H1 (cell line): ENCODE results near the gene TTC23. TPM values are rescaled to one million over a fixed set of nuclear protein-coding genes. Genes with fewer than 3 reads are reported as not detected.

Source experiments
- CTCF ChIA-PET: fragments of 300-600 bp; sonication (Branson Sonifier 250); formaldehyde crosslinking; loops from one replicate; lab custom pipeline; 2021; ENCODE audit not compliant: partially characterized antibody; lab: Charles Lee
- POLR2A ChIA-PET: fragments of 300-600 bp; sonication (Branson Sonifier 250); formaldehyde crosslinking; loops from one replicate; lab custom pipeline; 2021; ENCODE audit warnings: inconsistent platforms; ENCODE audit not compliant: partially characterized antibody; lab: Charles Lee
- DNase-seq, 2 experiments: peaks; one replicate each; pipeline versions ENCODE4 v3.0.0 to v3.0.0-alpha.2; 2010 to 2022; ENCODE audit warnings: low spot score in 2 of 2, low read depth in 1 of 2, mixed read lengths in 1 of 2
- FAIRE-seq: peaks from 2 replicates; lab custom pipeline; 2011; peaks lifted over from hg19 to GRCh38; lab: Jason Lieb, UNC
- H2AFZ ChIP-seq: 2 replicates; pipeline ENCODE4 v1.8.1; 2012; ENCODE audit warnings: low read length, inconsistent platforms
- H2AK5ac ChIP-seq: 2 replicates; pipeline ENCODE4 v1.6.1; 2013; ENCODE audit warnings: low read depth, low read length
- H2BK120ac ChIP-seq: replicated peaks from 2 replicates; pipeline ENCODE3; 2013; ENCODE audit warnings: low read depth, low read length, inconsistent platforms
- H2BK12ac ChIP-seq: 2 replicates; pipeline ENCODE4 v1.6.1; 2013; ENCODE audit warnings: low read depth, low read length
- H2BK15ac ChIP-seq: 2 replicates; pipeline ENCODE4 v1.6.1; 2013; ENCODE audit warnings: low read length
- H2BK20ac ChIP-seq: 2 replicates; pipeline ENCODE4 v1.6.1; 2013; ENCODE audit warnings: low read length
- H2BK5ac ChIP-seq: 2 replicates; pipeline ENCODE4 v1.6.1; 2013; ENCODE audit warnings: low read depth, low read length
- H3K14ac ChIP-seq: 2 replicates; pipeline ENCODE4 v1.6.1; 2013; ENCODE audit warnings: inconsistent platforms; ENCODE audit not compliant: insufficient read length
- H3K18ac ChIP-seq: 2 replicates; pipeline ENCODE4 v1.6.1; 2013; ENCODE audit warnings: low read length; ENCODE audit errors: extremely low read depth
- H3K23ac ChIP-seq: 2 replicates; pipeline ENCODE4 v1.6.1; 2013; ENCODE audit warnings: inconsistent platforms; ENCODE audit not compliant: insufficient read length
- H3K23me2 ChIP-seq: 2 replicates; pipeline ENCODE4 v1.6.1; 2013; ENCODE audit warnings: low read depth, low read length
- H3K27ac ChIP-seq: 2 replicates; pipeline ENCODE4 v1.6.1; 2011; ENCODE audit warnings: low read depth, low read length, inconsistent platforms
- H3K27me3 ChIP-seq, 4 experiments: replicated peaks in 1 of 4; 1 replicate in 1 of 4; 2 replicates in 3 of 4; pipeline versions ENCODE4 v1.6.1 to v1.8.1; 2011 to 2013; ENCODE audit warnings: low read length in 3 of 4, mild to moderate bottlenecking in 3 of 4, inconsistent platforms in 2 of 4, mixed read lengths in 2 of 4, moderate library complexity in 1 of 4; ENCODE audit not compliant: control insufficient read depth in 3 of 4, insufficient read depth in 3 of 4; ENCODE audit errors: extremely low read depth in 1 of 4
- H3K36me3 ChIP-seq, 4 experiments: 2 replicates each; pipeline versions ENCODE4 v1.6.1 to v1.8.1; 2011 to 2013; ENCODE audit warnings: mild to moderate bottlenecking in 4 of 4, low read length in 3 of 4, moderate library complexity in 2 of 4, control low read depth in 1 of 4, inconsistent platforms in 1 of 4; ENCODE audit not compliant: insufficient read depth in 4 of 4, control insufficient read depth in 2 of 4
- H3K4ac ChIP-seq: replicated peaks from 2 replicates; pipeline ENCODE3; 2013; ENCODE audit warnings: low read length, low read depth, mixed read lengths, inconsistent platforms; ENCODE audit not compliant: insufficient read length
- H3K4me1 ChIP-seq, 4 experiments: replicated peaks in 1 of 4; 1 replicate in 1 of 4; 2 replicates in 3 of 4; pipeline versions ENCODE4 v1.6.1 to v1.8.1; 2011 to 2013; ENCODE audit warnings: low read length in 3 of 4, inconsistent platforms in 2 of 4, mixed read lengths in 1 of 4; ENCODE audit not compliant: insufficient read depth in 4 of 4, control insufficient read depth in 3 of 4
- H3K4me2 ChIP-seq, 2 experiments: 2 replicates each; pipeline versions ENCODE4 v1.6.1 to v1.8.1; 2011 to 2013; ENCODE audit warnings: low read depth in 2 of 2, low read length in 2 of 2, control low read depth in 1 of 2, inconsistent platforms in 1 of 2, mild to moderate bottlenecking in 1 of 2; ENCODE audit not compliant: insufficient read depth in 1 of 2
- H3K4me3 ChIP-seq, 4 experiments: fragments of 200-600, 300-600 bp in 1 of 4; sonication (generic), shearing (Covaris generic), sonication (Bioruptor Twin) in 1 of 4; 2 replicates each; pipeline versions ENCODE4 v1.5.1 to v1.8.1; 2011 to 2016; ENCODE audit warnings: low read length in 4 of 4, low read depth in 3 of 4, control low read depth in 2 of 4, inconsistent platforms in 2 of 4, mild to moderate bottlenecking in 2 of 4, mixed read lengths in 1 of 4, moderate library complexity in 1 of 4; ENCODE audit not compliant: insufficient read depth in 2 of 4; ENCODE audit errors: extremely low read depth in 1 of 4
- H3K56ac ChIP-seq: replicated peaks from 2 replicates; pipeline ENCODE3; 2013; ENCODE audit warnings: low read depth, mild to moderate bottlenecking, mixed read lengths, low read length, inconsistent platforms; ENCODE audit not compliant: insufficient read length
- H3K79me1 ChIP-seq: 2 replicates; pipeline ENCODE4 v1.6.1; 2013; ENCODE audit warnings: low read depth, low read length, control low read depth
- H3K79me2 ChIP-seq, 2 experiments: 2 replicates each; pipeline versions ENCODE4 v1.6.1 to v1.8.1; 2012 to 2013; ENCODE audit warnings: low read length in 2 of 2, mild to moderate bottlenecking in 2 of 2, inconsistent platforms in 1 of 2; ENCODE audit not compliant: insufficient read depth in 2 of 2, control insufficient read depth in 1 of 2
- H3K9ac ChIP-seq, 4 experiments: replicated peaks in 1 of 4; 1 replicate in 1 of 4; 2 replicates in 3 of 4; pipeline versions ENCODE4 v1.6.1 to v1.8.1; 2011 to 2013; ENCODE audit warnings: low read depth in 3 of 4, low read length in 3 of 4, control low read depth in 2 of 4, mild to moderate bottlenecking in 2 of 4, moderate library complexity in 2 of 4, inconsistent platforms in 1 of 4; ENCODE audit errors: extremely low read depth in 1 of 4
- H3K9me3 ChIP-seq, 2 experiments: 2 replicates each; pipeline versions ENCODE4 v1.6.1 to v1.8.1; 2012 to 2013; ENCODE audit warnings: mild to moderate bottlenecking in 2 of 2, moderate library complexity in 2 of 2, control low read depth in 1 of 2, inconsistent platforms in 1 of 2, low read depth in 1 of 2, low read length in 1 of 2, mixed read lengths in 1 of 2; ENCODE audit not compliant: insufficient read depth in 2 of 2
- H4K20me1 ChIP-seq, 2 experiments: replicated peaks in 1 of 2; 2 replicates each; pipeline versions ENCODE3 to v1.8.1; 2011 to 2013; ENCODE audit warnings: inconsistent platforms in 2 of 2, low read length in 2 of 2, mild to moderate bottlenecking in 1 of 2; ENCODE audit not compliant: insufficient read depth in 2 of 2, control insufficient read depth in 1 of 2
- H4K5ac ChIP-seq: 2 replicates; pipeline ENCODE4 v1.6.1; 2013; ENCODE audit warnings: low read length, low read depth, mixed read lengths, inconsistent platforms; ENCODE audit not compliant: insufficient read length
- H4K8ac ChIP-seq: 2 replicates; pipeline ENCODE4 v1.8.0; 2013; ENCODE audit warnings: mild to moderate bottlenecking, moderate library complexity, low read length, inconsistent platforms; ENCODE audit not compliant: insufficient read depth; ENCODE audit errors: extremely low read depth
- H4K91ac ChIP-seq: replicated peaks from 2 replicates; pipeline ENCODE3; 2013; ENCODE audit warnings: low read length, mixed read lengths, inconsistent platforms; ENCODE audit not compliant: insufficient read length
- ASH2L ChIP-seq: fragments of 200-600, 300-600 bp; sonication (generic); IDR thresholded peaks from one replicate; pipeline ENCODE4 v1.7.1; 2017; ENCODE audit warnings: low read length
- CHD1 ChIP-seq: IDR thresholded peaks from 2 replicates; pipeline ENCODE4 v1.6.1; 2012; ENCODE audit warnings: low read depth, low read length, improper control_type of control experiment
- EP300 ChIP-seq, 2 experiments: IDR thresholded peaks; 1 replicate in 1 of 2; 2 replicates in 1 of 2; pipeline ENCODE4 v1.6.1; 2011 to 2012; ENCODE audit warnings: low read depth in 2 of 2, low read length in 2 of 2, mild to moderate bottlenecking in 2 of 2, borderline replicate concordance in 1 of 2, inconsistent platforms in 1 of 2, moderate library complexity in 1 of 2
- GTF2F1 ChIP-seq: IDR thresholded peaks from 2 replicates; pipeline ENCODE4 v1.6.1; 2012; ENCODE audit warnings: low read depth, low read length, improper control_type of control experiment, borderline replicate concordance
- JUND ChIP-seq: IDR thresholded peaks from 2 replicates; pipeline ENCODE4 v1.6.1; 2011; ENCODE audit warnings: mild to moderate bottlenecking, improper control_type of control experiment, low read length
- MAFK ChIP-seq: IDR thresholded peaks from 2 replicates; pipeline ENCODE4 v1.6.1; 2012; ENCODE audit warnings: low read depth, mild to moderate bottlenecking, improper control_type of control experiment, low read length
- PHF8 ChIP-seq: fragments of 200-600 bp; sonication (generic); conservative IDR thresholded peaks from 2 replicates; pipeline ENCODE4 v1.7.1; 2012; ENCODE audit warnings: low read depth, mild to moderate bottlenecking, inconsistent platforms, low read length, moderate library complexity
- TBP ChIP-seq: IDR thresholded peaks from 2 replicates; pipeline ENCODE4 v1.6.1; 2011; ENCODE audit warnings: low read depth, low read length, improper control_type of control experiment
- YY1 ChIP-seq: IDR thresholded peaks from 2 replicates; pipeline ENCODE4 v1.6.1; 2011; ENCODE audit warnings: low read depth, mild to moderate bottlenecking, low read length
- WGBS, 2 experiments: shearing (Covaris generic) in 1 of 2; methylation state at CpG; one replicate each; pipeline versions ENCODE4 v1.1.6 to v1.1.7; 2013 to 2015; ENCODE audit warnings: low lambda C conversion rate in 2 of 2, mixed read lengths in 2 of 2, inconsistent platforms in 1 of 2, low coverage in 1 of 2, missing lambda C conversion rate in 1 of 2; ENCODE audit not compliant: insufficient replicate concordance in 2 of 2, insufficient coverage in 1 of 2, insufficient read length in 1 of 2; ENCODE audit errors: extremely low coverage in 1 of 2, missing lambda C conversion rate in 1 of 2; 5-methylcytosine and 5-hydroxymethylcytosine counted together
- polyA plus RNA-seq, 7 experiments: library from polyadenylated mRNA; depleted of rRNA in 3 of 7; stranded (reverse) in 5 of 7; unstranded in 2 of 7; fragments of >200 nt in 5 of 7; fragments of 200-250 nt in 2 of 7; gene quantifications; 1 replicate in 5 of 7; 2 replicates in 1 of 7; 4 replicates in 1 of 7; pipeline versions ENCODE4 v1.2.1 to v1.2.3, GENCODE V29; 2011 to 2013; ENCODE audit warnings: missing spikeins in 2 of 7, mixed read lengths in 2 of 7
- total RNA-seq: library from RNA; stranded (reverse); fragmentation: NEBNext Ultra II Directional; extraction: Animal tissue kit (Norgen Biotek cat#: 25700); gene quantifications from 2 replicates; pipeline ENCODE4 v1.2.1, GENCODE V29; 2021
- TF ChIP-seq, protein P1 (sequence below): IDR thresholded peaks from 2 replicates; pipeline ENCODE4 v1.6.1; 2012; ENCODE audit warnings: low read length, inconsistent platforms
- TF ChIP-seq, protein P2 (sequence below): IDR thresholded peaks from 2 replicates; pipeline ENCODE4 v1.6.1; 2011; ENCODE audit warnings: low read depth, mild to moderate bottlenecking, low read length; ENCODE audit not compliant: insufficient read depth

TTC23 gene
- total and polyA plus RNA-seq, 2 of the 8 experiments (the other 6 are each of a cell fraction or from before 2014, with no cell fraction given) = 4.8 to 23.0 TPM

DNA sequence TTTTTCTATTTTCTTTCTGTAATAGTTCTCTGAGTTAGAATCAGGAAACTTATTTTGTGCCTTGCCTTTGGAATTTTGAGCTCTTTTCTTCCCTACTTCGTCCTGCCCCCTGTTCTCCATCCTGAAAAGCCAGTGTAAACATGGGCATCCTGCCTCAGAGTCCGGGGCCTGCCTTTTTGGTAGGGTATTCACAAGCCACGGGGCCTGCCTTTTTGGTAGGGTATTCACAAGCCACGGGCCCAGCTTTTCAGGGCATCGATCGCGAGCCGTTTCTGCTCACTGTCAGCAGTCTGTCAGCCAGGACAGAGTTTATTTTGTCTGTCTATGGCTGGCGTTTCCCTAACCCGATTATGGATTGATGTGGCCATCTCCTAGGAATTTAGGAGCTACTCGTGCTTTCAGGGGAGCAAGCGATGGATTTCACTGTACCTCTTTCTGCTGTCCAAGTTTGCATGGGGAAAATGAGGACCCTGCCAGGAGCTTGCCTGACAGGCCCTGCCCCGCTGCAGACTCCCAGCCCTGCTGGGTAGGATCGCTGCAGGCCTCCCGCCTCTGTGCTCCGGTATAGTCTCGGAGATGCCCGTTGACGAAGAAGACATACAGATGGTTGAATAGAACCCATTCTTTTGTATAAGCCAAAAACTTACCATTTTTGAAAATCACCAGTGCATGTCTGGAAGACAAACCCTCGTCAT, 131.7 kb downstream of the TTC23 start:
- H3K9ac ChIP-seq = no peak overlapping the region
- H3K4me2 ChIP-seq = no peak overlapping the region
- no peaks in the 10 kb centered on the region for H3K36me3 ChIP-seq
- H3K18ac ChIP-seq = no peak overlapping the region
- 92% methylated on average over 20 of the region's 20 CpGs; no CpG with 5 or more reads in 1 of the 2 experiments for WGBS, 2 experiments
- no peak overlapping the region for H2BK15ac ChIP-seq
- CTCF ChIA-PET = interaction anchor here (1.4 to 2.5 kb wide), 3 partner anchors 12 to 95 kb away, joined by 3 to 10 read pairs (median 6); no protein-coding TSS in a partner anchor
- peaks cover 0 to 3% (median 0%) of the 10 kb centered on the region in 4 experiments; a peak in 2 of 7 replicates for H3K4me1 ChIP-seq
- H3K4me3 ChIP-seq = no peak overlapping the region
- no peak overlapping the region for H2BK12ac ChIP-seq
- H3K23ac ChIP-seq = no peak overlapping the region
- H2AK5ac ChIP-seq = no peak overlapping the region
- H2BK20ac ChIP-seq = no peak overlapping the region
- no peak overlapping the region for H4K8ac ChIP-seq
- no peak overlapping the region for H3K27ac ChIP-seq
- FAIRE-seq (no peak), DNase-seq (no peak)
- H3K27me3 ChIP-seq = no peaks in the 10 kb centered on the region
- POLR2A ChIA-PET = no interaction called here
- no peaks in the 10 kb centered on the region for H3K23me2 ChIP-seq
- no peak overlapping the region for H3K4ac ChIP-seq
- H2BK5ac ChIP-seq = no peak overlapping the region
- H4K91ac ChIP-seq = no peak overlapping the region
- H2AFZ ChIP-seq = no peak overlapping the region
- no peak overlapping the region for H4K5ac ChIP-seq
- H3K9me3 ChIP-seq = no peaks in the 10 kb centered on the region
- no peak overlapping the region for H3K56ac ChIP-seq
- no peaks in the 10 kb centered on the region for H3K79me2 ChIP-seq
- no peaks in the 10 kb centered on the region for H4K20me1 ChIP-seq
- H3K79me1 ChIP-seq = no peaks in the 10 kb centered on the region
- no peak overlapping the region for H2BK120ac ChIP-seq
- H3K14ac ChIP-seq = no peak overlapping the region
- TF ChIP-seq, protein P1, sequence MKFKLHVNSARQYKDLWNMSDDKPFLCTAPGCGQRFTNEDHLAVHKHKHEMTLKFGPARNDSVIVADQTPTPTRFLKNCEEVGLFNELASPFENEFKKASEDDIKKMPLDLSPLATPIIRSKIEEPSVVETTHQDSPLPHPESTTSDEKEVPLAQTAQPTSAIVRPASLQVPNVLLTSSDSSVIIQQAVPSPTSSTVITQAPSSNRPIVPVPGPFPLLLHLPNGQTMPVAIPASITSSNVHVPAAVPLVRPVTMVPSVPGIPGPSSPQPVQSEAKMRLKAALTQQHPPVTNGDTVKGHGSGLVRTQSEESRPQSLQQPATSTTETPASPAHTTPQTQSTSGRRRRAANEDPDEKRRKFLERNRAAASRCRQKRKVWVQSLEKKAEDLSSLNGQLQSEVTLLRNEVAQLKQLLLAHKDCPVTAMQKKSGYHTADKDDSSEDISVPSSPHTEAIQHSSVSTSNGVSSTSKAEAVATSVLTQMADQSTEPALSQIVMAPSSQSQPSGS = no peak
- TF ChIP-seq YY1 = no peak
- no peak for TF ChIP-seq GTF2F1
- no peak for TF ChIP-seq ASH2L
- no peak for TF ChIP-seq TBP
- TF ChIP-seq PHF8 = no peak
- no peak for TF ChIP-seq EP300 (IDR thresholded peaks at IDR 0.05; ENCODE audit: borderline replicate concordance in 1 of 2, low read depth in 2 of 2, low read length in 2 of 2)
- no peak for TF ChIP-seq CHD1
- no peak for TF ChIP-seq MAFK
- TF ChIP-seq JUND = no peak
- TF ChIP-seq, protein P2, sequence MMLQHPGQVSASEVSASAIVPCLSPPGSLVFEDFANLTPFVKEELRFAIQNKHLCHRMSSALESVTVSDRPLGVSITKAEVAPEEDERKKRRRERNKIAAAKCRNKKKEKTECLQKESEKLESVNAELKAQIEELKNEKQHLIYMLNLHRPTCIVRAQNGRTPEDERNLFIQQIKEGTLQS = no peak
